K562 (cell line): ENCODE measurements around the gene PIK3CB. TPM values are rescaled to one million over a fixed set of nuclear protein-coding genes. Genes with fewer than 3 reads are reported as not detected.

Source experiments
- ADNP ChIP-seq: fragments of 200-800 bp; sonication (Bioruptor generic); IDR thresholded peaks from 2 replicates; pipeline ENCODE4 v1.6.1; 2016; ENCODE audit warnings: missing genetic modification characterization, missing compliant biosample characterization
- ATF7 ChIP-seq: fragments of 450-650 bp; IDR thresholded peaks from 2 replicates; pipeline ENCODE4 v1.7.1; 2014; ENCODE audit warnings: mild to moderate bottlenecking, moderate library complexity
- BACH1 ChIP-seq: fragments of 200-800 bp; sonication (Bioruptor generic); IDR thresholded peaks from 2 replicates; pipeline ENCODE4 v1.6.1; 2016; ENCODE audit warnings: missing genetic modification characterization, missing compliant biosample characterization
- BHLHE40 ChIP-seq: IDR thresholded peaks from 2 replicates; pipeline ENCODE4 v1.6.1; 2011; ENCODE audit warnings: low read length, improper control_type of control experiment
- C11orf30 ChIP-seq: fragments of 450-650 bp; IDR thresholded peaks from 2 replicates; pipeline ENCODE4 v1.6.1; 2016; ENCODE audit warnings: low read depth, mild to moderate bottlenecking
- COPS2 ChIP-seq: fragments of 450-650 bp; conservative IDR thresholded peaks from 2 replicates; pipeline ENCODE4 v1.6.1; 2016; ENCODE audit warnings: mild to moderate bottlenecking, moderate library complexity
- FOSL1 ChIP-seq: fragments of 200-800 bp; sonication (Bioruptor generic); conservative IDR thresholded peaks from 2 replicates; pipeline ENCODE4 v1.6.1; 2016; ENCODE audit warnings: missing genetic modification characterization, missing compliant biosample characterization
- HDAC3 ChIP-seq: fragments of 450-650 bp; IDR thresholded peaks from 2 replicates; pipeline ENCODE4 v1.6.1; 2018; ENCODE audit warnings: borderline replicate concordance, mild to moderate bottlenecking, moderate library complexity; ENCODE audit not compliant: partially characterized antibody
- HNRNPH1 ChIP-seq: fragments of 200-400 bp; formaldehyde crosslinking; optimal IDR thresholded peaks from 2 replicates; pipeline ENCODE3; 2017; ENCODE audit warnings: low read depth, mild to moderate bottlenecking, low read length, moderate library complexity
- HNRNPUL1 ChIP-seq: fragments of 200-400 bp; formaldehyde crosslinking; IDR thresholded peaks from 2 replicates; pipeline ENCODE4 v1.6.1; 2017; ENCODE audit warnings: low read length
- JUND ChIP-seq, 2 experiments: IDR thresholded peaks; 2 replicates in 1 of 2; 3 replicates in 1 of 2; pipeline ENCODE4 v1.6.1; 2011; ENCODE audit warnings: borderline replicate concordance in 2 of 2, low read depth in 2 of 2, low read length in 2 of 2, improper control_type of control experiment in 1 of 2, missing biosample characterization in 1 of 2, missing genetic modification characterization in 1 of 2, missing genetic modification reagents in 1 of 2
- KLF10 ChIP-seq: fragments of 250-450 bp; sonication (Bioruptor Pico); IDR thresholded peaks from 2 replicates; pipeline ENCODE4 v1.6.1; 2021; ENCODE audit warnings: matching md5 sums
- LEF1 ChIP-seq: fragments of 450-650 bp; IDR thresholded peaks from 2 replicates; pipeline ENCODE4 v1.6.1; 2016; ENCODE audit warnings: mild to moderate bottlenecking
- MCM2 ChIP-seq: fragments of 450-650 bp; IDR thresholded peaks from 2 replicates; pipeline ENCODE4 v1.6.1; 2017; ENCODE audit warnings: low read depth, mild to moderate bottlenecking
- MTA3 ChIP-seq: fragments of 450-650 bp; formaldehyde crosslinking; IDR thresholded peaks from 2 replicates; pipeline ENCODE4 v1.6.1; 2017; ENCODE audit warnings: mild to moderate bottlenecking, borderline replicate concordance
- STAT5A ChIP-seq: IDR thresholded peaks from 2 replicates; pipeline ENCODE4 v1.6.1; 2012; ENCODE audit warnings: low read length, inconsistent platforms, borderline replicate concordance
- TCF3 ChIP-seq: sonication (generic); formaldehyde crosslinking; IDR thresholded peaks from 2 replicates; pipeline ENCODE4 v1.4.0; 2020; ENCODE audit warnings: mild to moderate bottlenecking, missing genetic modification reagents
- TCF7 ChIP-seq: sonication (generic); IDR thresholded peaks from 2 replicates; pipeline ENCODE4 v1.6.1; 2016; ENCODE audit warnings: antibody characterized with exemption, borderline replicate concordance
- TFE3 ChIP-seq: fragments of 450-650 bp; formaldehyde crosslinking; IDR thresholded peaks from 2 replicates; pipeline ENCODE4 v1.4.0; 2020; ENCODE audit warnings: mild to moderate bottlenecking, mixed read lengths
- ZC3H8 ChIP-seq: fragments of 450-650 bp; IDR thresholded peaks from 2 replicates; pipeline ENCODE4 v1.6.1; 2017
- ZNF24 ChIP-seq: fragments of 450-650 bp; IDR thresholded peaks from 2 replicates; pipeline ENCODE4 v1.6.1; 2016
- ZNF384 ChIP-seq: IDR thresholded peaks from 2 replicates; pipeline ENCODE4 v1.6.1; 2012; ENCODE audit warnings: low read depth, low read length, improper control_type of control experiment
- ZNF696 ChIP-seq: fragments of 250-450 bp; sonication (Bioruptor Pico); conservative IDR thresholded peaks from 2 replicates; pipeline ENCODE4 v1.4.0; 2020; ENCODE audit warnings: mild to moderate bottlenecking, moderate library complexity
- polyA plus RNA-seq, 8 experiments: library from polyadenylated mRNA; depleted of rRNA in 4 of 8; stranded (reverse) in 5 of 8; unstranded in 3 of 8; fragments of >200 nt; fragmentation: Nextera tagmentation in 2 of 8; fragmentation: Illumina TruSeq in 1 of 8; extraction: Ambion mirVana in 2 of 8; extraction: Trizol in 1 of 8; gene quantifications; 2 replicates each; pipeline versions ENCODE4 v1.2.1 to v1.2.3, GENCODE V29; 2011 to 2014; ENCODE audit warnings: inconsistent platforms in 1 of 8, missing spikeins in 1 of 8
- total RNA-seq, 7 experiments: library from RNA; depleted of rRNA in 6 of 7; stranded (reverse); fragments of >200 nt in 6 of 7; fragmentation: Illumina TruSeq in 2 of 7; extraction: Trizol in 2 of 7; gene quantifications; 2 replicates each; pipeline versions ENCODE4 v1.2.1 to v1.2.3, GENCODE V29; 2011 to 2021; ENCODE audit warnings: low replicate concordance in 1 of 7
- TF ChIP-seq, protein P1 (sequence below): fragments of 250-450 bp; sonication (Bioruptor Pico); IDR thresholded peaks from 2 replicates; pipeline ENCODE4 v1.5.0; 2020; ENCODE audit warnings: mild to moderate bottlenecking
- TF ChIP-seq, protein P2 (sequence below): fragments of 250-450 bp; sonication (Bioruptor Pico); IDR thresholded peaks from 2 replicates; pipeline ENCODE4 v1.4.0; 2020; ENCODE audit warnings: mild to moderate bottlenecking

PIK3CB gene
- total and polyA plus RNA-seq, 9 of the 15 experiments (the other 6 are each of a cell fraction or from before 2014, with no cell fraction given): 15.3 to 62.6 (median 28.3) TPM

GRCh38 chr3:138694287-138695007 lies 140.3 kb downstream of the PIK3CB start (continued):
- TF ChIP-seq, protein P1, sequence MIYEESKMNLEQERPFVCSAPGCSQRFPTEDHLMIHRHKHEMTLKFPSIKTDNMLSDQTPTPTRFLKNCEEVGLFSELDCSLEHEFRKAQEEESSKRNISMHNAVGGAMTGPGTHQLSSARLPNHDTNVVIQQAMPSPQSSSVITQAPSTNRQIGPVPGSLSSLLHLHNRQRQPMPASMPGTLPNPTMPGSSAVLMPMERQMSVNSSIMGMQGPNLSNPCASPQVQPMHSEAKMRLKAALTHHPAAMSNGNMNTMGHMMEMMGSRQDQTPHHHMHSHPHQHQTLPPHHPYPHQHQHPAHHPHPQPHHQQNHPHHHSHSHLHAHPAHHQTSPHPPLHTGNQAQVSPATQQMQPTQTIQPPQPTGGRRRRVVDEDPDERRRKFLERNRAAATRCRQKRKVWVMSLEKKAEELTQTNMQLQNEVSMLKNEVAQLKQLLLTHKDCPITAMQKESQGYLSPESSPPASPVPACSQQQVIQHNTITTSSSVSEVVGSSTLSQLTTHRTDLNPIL (CRISPR knock-in tag): no peak
- TF ChIP-seq LEF1 (peak; percentile 45; the same call in 1 of the 2 replicates), BACH1 (tag) (peak; percentile 44; the same call in 1 of the 2 replicates), MTA3 (no peak), HDAC3 (no peak), MCM2 (no peak), ZNF696 (CRISPR knock-in tag) (no peak), ZNF24 (no peak), FOSL1 (peak; percentile 94), BHLHE40 (0 out of 2 replicates have a peak, but pooled peaks have one; percentile 20), TCF7 (no peak), ZC3H8 (no peak), JUND (IDR thresholded peaks at IDR 0.05; ENCODE audit: borderline replicate concordance, low read depth, low read length) (peak; percentile 93), JUND (tag; IDR thresholded peaks at IDR 0.05; ENCODE audit: borderline replicate concordance, low read depth, low read length) (peak; percentile 93; the same call in 2 of the 3 replicates), COPS2 (no peak), STAT5A (no peak), C11orf30 (peak; percentile 33; the same call in 1 of the 2 replicates), ZNF384 (peak; percentile 89), KLF10 (CRISPR knock-in tag) (no peak), HNRNPH1 (no peak), ADNP (tag) (no peak), HNRNPUL1 (no peak), TCF3 (CRISPR knock-in tag) (no peak), ATF7 (peak; percentile 43; the same call in 1 of the 2 replicates), TFE3 (CRISPR knock-in tag) (no peak)
- TF ChIP-seq, protein P2, sequence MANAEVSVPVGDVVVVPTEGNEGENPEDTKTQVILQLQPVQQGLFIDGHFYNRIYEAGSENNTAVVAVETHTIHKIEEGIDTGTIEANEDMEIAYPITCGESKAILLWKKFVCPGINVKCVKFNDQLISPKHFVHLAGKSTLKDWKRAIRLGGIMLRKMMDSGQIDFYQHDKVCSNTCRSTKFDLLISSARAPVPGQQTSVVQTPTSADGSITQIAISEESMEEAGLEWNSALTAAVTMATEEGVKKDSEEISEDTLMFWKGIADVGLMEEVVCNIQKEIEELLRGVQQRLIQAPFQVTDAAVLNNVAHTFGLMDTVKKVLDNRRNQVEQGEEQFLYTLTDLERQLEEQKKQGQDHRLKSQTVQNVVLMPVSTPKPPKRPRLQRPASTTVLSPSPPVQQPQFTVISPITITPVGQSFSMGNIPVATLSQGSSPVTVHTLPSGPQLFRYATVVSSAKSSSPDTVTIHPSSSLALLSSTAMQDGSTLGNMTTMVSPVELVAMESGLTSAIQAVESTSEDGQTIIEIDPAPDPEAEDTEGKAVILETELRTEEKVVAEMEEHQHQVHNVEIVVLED (CRISPR knock-in tag): no peak
